Muscle of leg (tissue), 11 donors: ENCODE measurements around the gene TBC1D5. TPM values are rescaled to one million over a fixed set of nuclear protein-coding genes. Genes with fewer than 3 reads are reported as not detected.
A peak's percentile ranks its signal among the peaks of the same experiment; 100 is the strongest.

Experiments
- DNase-seq: peaks from one replicate; pipeline ENCODE4 v3.0.0; 2013
- H3K27ac ChIP-seq: one replicate; pipeline ENCODE4 v1.5.1; 2013; ENCODE audit warnings: mild to moderate bottlenecking, low read length, control low read depth
- H3K27me3 ChIP-seq: one replicate; pipeline ENCODE4 v1.6.1; 2013; ENCODE audit warnings: low read length; ENCODE audit not compliant: control insufficient read depth, insufficient read depth
- H3K36me3 ChIP-seq: one replicate; pipeline ENCODE4 v1.6.1; 2013; ENCODE audit warnings: low read length; ENCODE audit not compliant: control insufficient read depth, insufficient read depth
- H3K4me1 ChIP-seq: one replicate; pipeline ENCODE4 v1.6.1; 2013; ENCODE audit warnings: low read length; ENCODE audit not compliant: control insufficient read depth, insufficient read depth
- H3K4me3 ChIP-seq: one replicate; pipeline ENCODE4 v1.5.1; 2013; ENCODE audit warnings: low read length, control low read depth
- H3K9me3 ChIP-seq: replicated peaks from 2 replicates; pipeline ENCODE4 v1.6.1; 2013; ENCODE audit warnings: low read depth, low read length; ENCODE audit not compliant: control insufficient read depth
- WGBS: methylation state at CpG from one replicate; pipeline ENCODE4 v1.1.5; 2013; ENCODE audit warnings: missing lambda C conversion rate; ENCODE audit not compliant: insufficient coverage; 5-methylcytosine and 5-hydroxymethylcytosine counted together
- polyA plus RNA-seq, 8 donors: library from polyadenylated mRNA; unstranded; fragments of 120-200 nt; gene quantifications; one replicate each; pipeline versions ENCODE4 v1.2.1 to v1.2.3, GENCODE V29; 2013; ENCODE audit warnings: inconsistent platforms in 1 of 8, low replicate concordance in 1 of 8; ENCODE audit not compliant: insufficient read length in 8 of 8, insufficient read depth in 1 of 8
- total RNA-seq: library from RNA; stranded (reverse); fragments of 120-200 nt; gene quantifications from one replicate; pipeline ENCODE4 v1.2.4, GENCODE V29; 2013

The TBC1D5 gene
- total and polyA plus RNA-seq, 9 donors = 19.0 to 58.7 (median 32.6) TPM

- H3K36me3 ChIP-seq = peaks cover 2% of the 10 kb centered on the region
- no peak overlapping the region for H3K4me3 ChIP-seq
- no peak for DNase-seq
- H3K9me3 ChIP-seq = no peaks in the 10 kb centered on the region
- no peaks in the 10 kb centered on the region for H3K4me1 ChIP-seq
- H3K27me3 ChIP-seq = no peaks in the 10 kb centered on the region
- H3K27ac ChIP-seq = no peak overlapping the region
These were observed 411.8 kb downstream of the TBC1D5 start for GRCh38 chr3:17330660-17331059.

- WGBS = 100% methylated on average over 1 of the region's 1 CpG
- H3K27ac ChIP-seq = no peak overlapping the region
- peaks cover 2% of the 10 kb centered on the region for H3K36me3 ChIP-seq
- H3K27me3 ChIP-seq = no peaks in the 10 kb centered on the region
- no peak overlapping the region for H3K4me3 ChIP-seq
- H3K4me1 ChIP-seq = no peaks in the 10 kb centered on the region
- H3K9me3 ChIP-seq = no peaks in the 10 kb centered on the region
- no peak for DNase-seq
These were observed 412.5 kb downstream of the TBC1D5 start for GRCh38 chr3:17329927-17330326.

GRCh38 chr3:17322106-17322793, 420.2 kb downstream of the TBC1D5 start:
- Histone ChIP-seq H3K4me1 (no peaks in the 10 kb centered on the region), H3K9me3 (no peaks in the 10 kb centered on the region), H3K27ac (no peak overlapping the region), H3K27me3 (no peaks in the 10 kb centered on the region), H3K4me3 (no peak overlapping the region), H3K36me3 (no peaks in the 10 kb centered on the region)
- 94% methylated on average over 4 of the region's 5 CpGs for WGBS
- no peak for DNase-seq

GRCh38 chr3:17320266-17320665, 422.2 kb downstream of the TBC1D5 start:
- H3K27ac ChIP-seq = no peak overlapping the region
- H3K4me3 ChIP-seq = no peak overlapping the region
- H3K4me1 ChIP-seq = no peaks in the 10 kb centered on the region
- peak; percentile 52 for DNase-seq
- no peaks in the 10 kb centered on the region for H3K9me3 ChIP-seq
- H3K36me3 ChIP-seq = no peaks in the 10 kb centered on the region
- H3K27me3 ChIP-seq = no peaks in the 10 kb centered on the region

- no peaks in the 10 kb centered on the region for H3K9me3 ChIP-seq
- H3K4me1 ChIP-seq = no peaks in the 10 kb centered on the region
- H3K36me3 ChIP-seq = no peaks in the 10 kb centered on the region
- DNase-seq = no peak
- H3K27ac ChIP-seq = no peak overlapping the region
- H3K4me3 ChIP-seq = no peak overlapping the region
- 83% methylated on average over 2 of the region's 3 CpGs for WGBS
- no peaks in the 10 kb centered on the region for H3K27me3 ChIP-seq
These were observed 426.5 kb downstream of the TBC1D5 start for GRCh38 chr3:17315897-17316296.

GRCh38 chr3:17314171-17314570, 428.3 kb downstream of the TBC1D5 start:
- H3K36me3 ChIP-seq = no peaks in the 10 kb centered on the region
- no peaks in the 10 kb centered on the region for H3K9me3 ChIP-seq
- no peaks in the 10 kb centered on the region for H3K4me1 ChIP-seq
- no peak overlapping the region for H3K4me3 ChIP-seq
- H3K27me3 ChIP-seq = no peaks in the 10 kb centered on the region
- no peak for DNase-seq
- H3K27ac ChIP-seq = no peak overlapping the region

- WGBS = 80% methylated on average over 2 of the region's 3 CpGs
- Histone ChIP-seq H3K4me1 (no peaks in the 10 kb centered on the region), H3K27ac (no peak overlapping the region), H3K9me3 (no peaks in the 10 kb centered on the region), H3K4me3 (no peak overlapping the region), H3K27me3 (no peaks in the 10 kb centered on the region), H3K36me3 (no peaks in the 10 kb centered on the region)
- no peak for DNase-seq
These were observed 428.7 kb downstream of the TBC1D5 start for GRCh38 chr3:17313746-17314145.

- no peak overlapping the region for H3K4me3 ChIP-seq
These were observed 431.4 kb downstream of the TBC1D5 start for GRCh38 chr3:17310983-17311382.

GRCh38 chr3:17307887-17308286, 434.5 kb downstream of the TBC1D5 start:
- DNase-seq = no peak
- no CpG with 5 or more reads among the region's 5 CpGs for WGBS
- Histone ChIP-seq H3K9me3 (no peaks in the 10 kb centered on the region), H3K27ac (no peak overlapping the region), H3K4me3 (no peak overlapping the region), H3K27me3 (no peaks in the 10 kb centered on the region), H3K36me3 (no peaks in the 10 kb centered on the region), H3K4me1 (no peaks in the 10 kb centered on the region)

More at GRCh38 chr3:17310983-17311382, 431.4 kb downstream of the TBC1D5 start:
- no peaks in the 10 kb centered on the region for H3K27me3 ChIP-seq
- no peaks in the 10 kb centered on the region for H3K36me3 ChIP-seq
- no peak for DNase-seq
- H3K9me3 ChIP-seq = no peaks in the 10 kb centered on the region
- no peak overlapping the region for H3K27ac ChIP-seq
- H3K4me1 ChIP-seq = no peaks in the 10 kb centered on the region

- no peak overlapping the region for H3K4me3 ChIP-seq
- WGBS = no CpG with 5 or more reads among the region's 1 CpG
These were observed 434.9 kb downstream of the TBC1D5 start for GRCh38 chr3:17307482-17307881.

GRCh38 chr3:17304969-17305368, 437.5 kb downstream of the TBC1D5 start:
- H3K36me3 ChIP-seq = no peaks in the 10 kb centered on the region
- no peak overlapping the region for H3K27ac ChIP-seq
- 57% methylated on average over 1 of the region's 1 CpG for WGBS
- no peak for DNase-seq
- H3K4me3 ChIP-seq = no peak overlapping the region
- H3K9me3 ChIP-seq = no peaks in the 10 kb centered on the region
- no peaks in the 10 kb centered on the region for H3K4me1 ChIP-seq
- no peaks in the 10 kb centered on the region for H3K27me3 ChIP-seq

More at GRCh38 chr3:17307482-17307881, 434.9 kb downstream of the TBC1D5 start:
- Histone ChIP-seq H3K4me1 (no peaks in the 10 kb centered on the region), H3K27me3 (no peaks in the 10 kb centered on the region), H3K9me3 (no peaks in the 10 kb centered on the region), H3K36me3 (no peaks in the 10 kb centered on the region), H3K27ac (no peak overlapping the region)
- DNase-seq = no peak
